NT2/D1 (cell line): ENCODE measurements around the gene USP31.

Source experiments
- DNase-seq: peaks from one replicate; pipeline ENCODE4 v3.0.0-alpha.2; 2011; ENCODE audit warnings: low read depth, low spot score
- H3K27me3 ChIP-seq: 2 replicates; pipeline ENCODE4 v1.6.0; 2011; ENCODE audit warnings: mild to moderate bottlenecking; ENCODE audit not compliant: insufficient read length, insufficient read depth
- H3K36me3 ChIP-seq: 2 replicates; pipeline ENCODE4 v1.6.1; 2011; ENCODE audit warnings: mild to moderate bottlenecking, low read length, mixed read lengths; ENCODE audit not compliant: insufficient read depth, insufficient read length
- H3K4me1 ChIP-seq: 2 replicates; pipeline ENCODE4 v1.5.1; 2011; ENCODE audit not compliant: insufficient read depth, insufficient read length
- H3K4me3 ChIP-seq: 2 replicates; pipeline ENCODE4 v1.5.1; 2011; ENCODE audit warnings: low read depth; ENCODE audit not compliant: insufficient read length
- H3K9ac ChIP-seq: 2 replicates; pipeline ENCODE4 v1.6.0; 2011; ENCODE audit warnings: low read depth; ENCODE audit not compliant: insufficient read length
- H3K9me3 ChIP-seq: 2 replicates; pipeline ENCODE4 v1.5.1; 2011; ENCODE audit warnings: mild to moderate bottlenecking, low read length; ENCODE audit not compliant: insufficient read depth
- SUZ12 ChIP-seq: IDR thresholded peaks from 2 replicates; pipeline ENCODE4 v1.6.1; 2011; ENCODE audit not compliant: insufficient read length, insufficient read depth; ENCODE audit errors: extremely low read depth
- YY1 ChIP-seq: IDR thresholded peaks from 2 replicates; pipeline ENCODE4 v1.6.1; 2011; ENCODE audit not compliant: insufficient read length, insufficient read depth
- ZNF274 ChIP-seq: IDR thresholded peaks from 2 replicates; pipeline ENCODE4 v1.6.1; 2011; ENCODE audit warnings: mild to moderate bottlenecking, low read depth, low read length

The USP31 gene

GRCh38 chr16:23080329-23080728, 68.9 kb downstream of the USP31 start:
- Histone ChIP-seq H3K9ac (no peak overlapping the region), H3K27me3 (no peaks in the 10 kb centered on the region), H3K4me1 (peaks cover 4% of the 10 kb centered on the region), H3K4me3 (no peak overlapping the region), H3K36me3 (peaks cover 54% of the 10 kb centered on the region), H3K9me3 (no peaks in the 10 kb centered on the region)
- DNase-seq, result no peak
- TF ChIP-seq SUZ12 (no peak), YY1 (no peak), ZNF274 (no peak)

- no peak for DNase-seq
- H3K4me1 ChIP-seq, result peaks cover 4% of the 10 kb centered on the region
- H3K9me3 ChIP-seq, result no peaks in the 10 kb centered on the region
- H3K9ac ChIP-seq, result no peak overlapping the region
- TF ChIP-seq ZNF274 (no peak), SUZ12 (no peak), YY1 (no peak)
- peaks cover 57% of the 10 kb centered on the region for H3K36me3 ChIP-seq
- no peak overlapping the region for H3K4me3 ChIP-seq
- H3K27me3 ChIP-seq, result no peaks in the 10 kb centered on the region
Observed at GRCh38 chr16:23079675-23080301, 69.5 kb downstream of the USP31 start.

- H3K9ac ChIP-seq, result no peak overlapping the region
- H3K36me3 ChIP-seq, result peaks cover 58% of the 10 kb centered on the region
- no peak for DNase-seq
Observed at GRCh38 chr16:23074423-23074822, 74.8 kb downstream of the USP31 start.

GRCh38 chr16:23072769-23073549, 76.3 kb downstream of the USP31 start:
- TF ChIP-seq ZNF274, result no peak
- H3K27me3 ChIP-seq, result no peaks in the 10 kb centered on the region
- H3K36me3 ChIP-seq, result peaks cover 66% of the 10 kb centered on the region
- H3K9ac ChIP-seq, result no peak overlapping the region
- H3K9me3 ChIP-seq, result no peaks in the 10 kb centered on the region
- H3K4me1 ChIP-seq, result no peaks in the 10 kb centered on the region
- H3K4me3 ChIP-seq, result no peak overlapping the region
- no peak for DNase-seq

More at GRCh38 chr16:23074423-23074822, 74.8 kb downstream of the USP31 start:
- Histone ChIP-seq H3K4me1 (no peaks in the 10 kb centered on the region), H3K27me3 (no peaks in the 10 kb centered on the region), H3K9me3 (no peaks in the 10 kb centered on the region), H3K4me3 (no peak overlapping the region)
- TF ChIP-seq ZNF274 (no peak), SUZ12 (no peak), YY1 (no peak)

GRCh38 chr16:23072084-23072599, 77.1 kb downstream of the USP31 start:
- Histone ChIP-seq H3K36me3 (peaks cover 75% of the 10 kb centered on the region), H3K9me3 (no peaks in the 10 kb centered on the region), H3K4me3 (no peak overlapping the region), H3K27me3 (no peaks in the 10 kb centered on the region), H3K4me1 (no peaks in the 10 kb centered on the region), H3K9ac (no peak overlapping the region)
- no peak for TF ChIP-seq SUZ12
- no peak for TF ChIP-seq ZNF274
- TF ChIP-seq YY1, result no peak
- no peak for DNase-seq

GRCh38 chr16:23071196-23072083, 77.8 kb downstream of the USP31 start:
- Histone ChIP-seq H3K27me3 (no peaks in the 10 kb centered on the region), H3K9ac (no peak overlapping the region), H3K9me3 (no peaks in the 10 kb centered on the region), H3K4me3 (no peak overlapping the region), H3K36me3 (peaks cover 74% of the 10 kb centered on the region), H3K4me1 (no peaks in the 10 kb centered on the region)
- TF ChIP-seq YY1 (no peak), ZNF274 (no peak), SUZ12 (no peak)
- no peak for DNase-seq

- H3K4me3 ChIP-seq, result no peak overlapping the region
- no peaks in the 10 kb centered on the region for H3K27me3 ChIP-seq
- TF ChIP-seq SUZ12, result no peak
- no peak for TF ChIP-seq YY1
- TF ChIP-seq ZNF274, result no peak
- no peaks in the 10 kb centered on the region for H3K9me3 ChIP-seq
- no peaks in the 10 kb centered on the region for H3K4me1 ChIP-seq
- H3K9ac ChIP-seq, result no peak overlapping the region
- DNase-seq, result no peak
- peaks cover 69% of the 10 kb centered on the region for H3K36me3 ChIP-seq
Observed at GRCh38 chr16:23069844-23070243, 79.4 kb downstream of the USP31 start.
